Gastrocnemius medialis (tissue), 4 donors: ENCODE measurements around the gene ZSCAN25. TPM values are rescaled to one million over a fixed set of nuclear protein-coding genes. Genes with fewer than 3 reads are reported as not detected.

Source experiments
- ATAC-seq, 2 donors: fragments of 150-250 bp; one replicate each; pipeline ENCODE4 v1.9.1; 2016
- DNase-seq, 2 donors: peaks; one replicate each; pipeline ENCODE4 v3.0.0-alpha.2; 2019
- H3K27ac ChIP-seq, 4 donors: fragments of 200-600 bp; sonication (generic); 1 replicate in 1 of 4; 2 replicates in 3 of 4; pipeline ENCODE4 v1.5.1; 2016 to 2018; ENCODE audit warnings: mild to moderate bottlenecking in 2 of 4, moderate library complexity in 1 of 4
- H3K27me3 ChIP-seq, 3 donors: fragments of 200-600 bp; sonication (generic) in 2 of 3; 1 replicate in 1 of 3; 2 replicates in 2 of 3; pipeline versions ENCODE4 v1.5.1 to v1.6.0; 2016 to 2019; ENCODE audit warnings: mild to moderate bottlenecking in 1 of 3, moderate library complexity in 1 of 3
- H3K36me3 ChIP-seq, 2 donors: fragments of 200-600 bp; sonication (generic) in 1 of 2; one replicate each; pipeline ENCODE4 v1.5.1; 2017 to 2018
- H3K4me1 ChIP-seq, 2 donors: fragments of 200-600 bp; sonication (generic) in 1 of 2; one replicate each; pipeline ENCODE4 v1.5.1; 2016 to 2017; ENCODE audit warnings: mild to moderate bottlenecking in 2 of 2
- H3K4me3 ChIP-seq, 4 donors: fragments of 200-600 bp; sonication (generic) in 3 of 4; 1 replicate in 1 of 4; 2 replicates in 3 of 4; pipeline ENCODE4 v1.5.1; 2016 to 2019; ENCODE audit warnings: mild to moderate bottlenecking in 2 of 4
- H3K9me3 ChIP-seq, 3 donors: fragments of 200-600 bp; sonication (generic) in 2 of 3; 1 replicate in 1 of 3; 2 replicates in 2 of 3; pipeline ENCODE4 v1.5.1; 2016 to 2019
- CTCF ChIP-seq, 5 experiments: fragments of 450-650 bp in 3 of 5; fragments of 200-600 bp in 2 of 5; sonication (generic) in 2 of 5; IDR thresholded peaks in 4 of 5; conservative IDR thresholded peaks in 1 of 5; 1 replicate in 4 of 5; 2 replicates in 1 of 5; pipeline ENCODE4 v1.5.1; 2016 to 2019; ENCODE audit warnings: antibody characterized with exemption in 5 of 5, mild to moderate bottlenecking in 3 of 5, moderate library complexity in 3 of 5
- POLR2A ChIP-seq, 2 donors: fragments of 450-650 bp; IDR thresholded peaks; one replicate each; pipeline ENCODE4 v1.6.1; 2017; ENCODE audit warnings: antibody characterized with exemption in 2 of 2, mild to moderate bottlenecking in 2 of 2, moderate library complexity in 2 of 2
- in situ Hi-C, 4 donors: fragments of 200-750 bp; cut with MboI; loops; one replicate each; pipeline versions ENCODE4 v1.15.0 to v1.8.0; 2017; ENCODE audit warnings: low sequenced_read_pairs in 4 of 4
- intact Hi-C: fragments of 100-400 bp; cut with DNase I; formaldehyde crosslinking; loops from one replicate; pipeline ENCODE4 v1.15.1; 2023; ENCODE audit warnings: low total_unique reads
- total RNA-seq, 4 donors: library from RNA; depleted of rRNA; stranded (reverse); fragments of >200 nt; gene quantifications; one replicate each; pipeline versions ENCODE4 v1.1.0 to v1.2.3, GENCODE V29; 2016

Gene ZSCAN25
- total RNA-seq, 4 donors from 2014 or later, result 6.0 to 7.9 (median 7.2) TPM

GRCh38 chr7:99621271-99621670 is 4.5 kb downstream of the ZSCAN25 start:
- TF ChIP-seq CTCF (IDR thresholded peaks at IDR 0.05 in 4 of 5, conservative IDR thresholded peaks at IDR 0.05 in 1 of 5) (no peak), POLR2A (IDR thresholded peaks at IDR 0.05) (no peak)
- H3K4me1 ChIP-seq, result peaks cover 12 to 16% of the 10 kb centered on the region in 2 donors
- H3K36me3 ChIP-seq, result peaks cover 0 to 79% of the 10 kb centered on the region in 2 donors
- H3K9me3 ChIP-seq, result no peaks in the 10 kb centered on the region
- ATAC-seq (no peak), DNase-seq (no peak)
- no peak overlapping the region for H3K27ac ChIP-seq
- in situ Hi-C loops, result no loop called here
- H3K27me3 ChIP-seq, result no peaks in the 10 kb centered on the region
- intact Hi-C loops, result no loop called here
- no peak overlapping the region for H3K4me3 ChIP-seq

GRCh38 chr7:99622596-99622995 is 5.8 kb downstream of the ZSCAN25 start:
- Histone ChIP-seq H3K4me1 (peaks cover 7 to 12% of the 10 kb centered on the region in 2 donors), H3K9me3 (no peaks in the 10 kb centered on the region), H3K36me3 (peaks cover 0 to 90% of the 10 kb centered on the region in 2 donors), H3K4me3 (no peak overlapping the region), H3K27ac (no peak overlapping the region), H3K27me3 (no peaks in the 10 kb centered on the region)
- ATAC-seq (no peak), DNase-seq (no peak)
- TF ChIP-seq POLR2A (IDR thresholded peaks at IDR 0.05) (no peak), CTCF (IDR thresholded peaks at IDR 0.05 in 4 of 5, conservative IDR thresholded peaks at IDR 0.05 in 1 of 5) (no peak)
- intact Hi-C loops (no loop called here), in situ Hi-C loops (no loop called here)

GRCh38 chr7:99623091-99623693 is 6.4 kb downstream of the ZSCAN25 start:
- Histone ChIP-seq H3K4me1 (peaks cover under 1 to 6% of the 10 kb centered on the region in 2 donors), H3K27ac (no peak overlapping the region), H3K9me3 (no peaks in the 10 kb centered on the region), H3K36me3 (peaks cover 0 to 96% of the 10 kb centered on the region in 2 donors), H3K4me3 (no peak overlapping the region), H3K27me3 (no peaks in the 10 kb centered on the region)
- TF ChIP-seq CTCF (IDR thresholded peaks at IDR 0.05 in 4 of 5, conservative IDR thresholded peaks at IDR 0.05 in 1 of 5) (no peak), POLR2A (IDR thresholded peaks at IDR 0.05) (no peak)
- no peak for DNase-seq
- intact Hi-C loops (no loop called here), in situ Hi-C loops (no loop called here)
- no peak for ATAC-seq

- H3K36me3 ChIP-seq, result peaks cover 0 to 98% of the 10 kb centered on the region in 2 donors
- intact Hi-C loops, result no loop called here
- no peak overlapping the region for H3K27ac ChIP-seq
- in situ Hi-C loops, result no loop called here
- H3K27me3 ChIP-seq, result no peaks in the 10 kb centered on the region
- TF ChIP-seq POLR2A (IDR thresholded peaks at IDR 0.05) (no peak), CTCF (IDR thresholded peaks at IDR 0.05 in 4 of 5, conservative IDR thresholded peaks at IDR 0.05 in 1 of 5) (no peak)
- no peaks in the 10 kb centered on the region for H3K4me1 ChIP-seq
- no peak for ATAC-seq
- H3K4me3 ChIP-seq, result no peak overlapping the region
- no peaks in the 10 kb centered on the region for H3K9me3 ChIP-seq
- DNase-seq, result no peak
Measured at GRCh38 chr7:99623702-99624447, 7.1 kb downstream of the ZSCAN25 start.
